Stimulated activated CD8-positive, alpha-beta memory T cell treated with anti-CD3 and anti-CD28 coated beads, Interleukin-7, amount 100 ng/mL, for 1 hour (primary cell): ENCODE measurements around the gene MAEL.
"Not testable (repeated sequence)": the region's sequence is repeated elsewhere in the genome, so short reads cannot be mapped to it uniquely, and the experiment has no call there.

Experiments used
- DNase-seq, 2 donors: peaks; one replicate each; pipeline ENCODE4 v3.0.0-alpha.2; 2020; ENCODE audit warnings: low read depth in 2 of 2

The MAEL gene

DNA sequence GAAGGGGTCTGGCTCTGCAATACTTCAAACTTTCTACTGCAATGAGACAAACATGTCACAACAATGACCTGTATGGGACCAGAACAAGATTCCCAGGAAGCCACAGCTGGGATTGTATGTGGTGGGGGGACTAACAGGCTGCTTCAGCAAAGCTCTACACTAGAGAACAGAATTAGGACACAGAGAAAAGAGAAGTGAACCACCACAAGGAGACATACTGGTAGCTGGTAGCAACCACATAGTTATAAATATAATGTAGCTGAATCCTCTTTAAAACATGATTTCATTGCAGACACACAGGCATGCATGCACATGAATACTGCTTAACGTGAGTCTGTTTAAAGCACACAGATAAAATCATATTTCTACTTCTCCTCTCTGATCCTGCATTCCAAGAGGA lies 10.3 kb upstream of the MAEL start:
- no peak for DNase-seq

DNA sequence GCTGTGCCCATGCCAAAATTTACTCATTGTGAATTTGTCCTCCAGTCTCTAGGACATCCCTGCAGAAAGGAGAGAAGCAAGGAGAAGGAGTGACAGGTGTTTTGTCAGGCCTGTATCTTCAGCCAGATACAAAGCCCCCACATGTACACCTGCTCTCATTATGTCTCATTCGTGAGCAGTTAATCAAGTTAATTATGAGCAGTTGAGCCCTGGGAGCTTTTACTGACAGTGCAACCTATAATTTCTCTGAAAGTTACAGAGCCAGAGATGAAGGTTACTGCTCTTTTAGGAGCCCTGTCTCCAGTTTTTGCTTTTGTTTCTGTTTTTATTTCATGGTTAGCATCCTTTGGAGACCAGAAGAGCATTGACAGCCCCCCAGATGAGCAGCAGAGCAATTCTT lies 8.7 kb upstream of the MAEL start:
- no peak for DNase-seq

GRCh38 chr1:166980818-166981217 lies 8.3 kb upstream of the MAEL start:
- no peak for DNase-seq

DNA sequence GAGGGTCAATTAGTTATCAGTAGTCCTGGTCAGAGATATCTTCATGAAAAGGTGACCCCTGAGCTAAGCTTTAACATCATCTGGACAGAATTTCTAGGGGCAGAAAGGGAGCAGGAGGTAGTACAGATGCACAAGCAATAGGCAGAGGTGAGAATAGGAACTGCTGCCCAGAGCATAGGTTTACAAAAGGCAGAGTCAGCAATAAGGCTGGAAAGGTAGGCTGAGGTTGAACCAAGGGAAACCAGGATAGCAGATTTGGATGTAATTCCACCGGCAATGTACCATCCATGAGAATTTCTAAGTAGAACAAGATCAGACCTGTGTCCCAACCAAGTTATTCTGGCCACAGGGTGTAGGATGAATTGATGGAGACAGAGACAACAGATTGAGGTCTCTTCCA lies 7.5 kb upstream of the MAEL start:
- DNase-seq: no peak

GRCh38 chr1:166999075-166999474 lies 10.0 kb downstream of the MAEL start:
- no peak for DNase-seq

- no peak for DNase-seq
Measured at GRCh38 chr1:166999500-167000055, 10.5 kb downstream of the MAEL start.

GRCh38 chr1:167000546-167000945 lies 11.5 kb downstream of the MAEL start:
- DNase-seq: no peak

GRCh38 chr1:167002354-167002753 lies 13.3 kb downstream of the MAEL start:
- no peak for DNase-seq

- no peak for DNase-seq
Measured at GRCh38 chr1:167003711-167004110, 14.6 kb downstream of the MAEL start.

GRCh38 chr1:167011560-167012191 lies 22.6 kb downstream of the MAEL start:
- DNase-seq: no peak

DNA sequence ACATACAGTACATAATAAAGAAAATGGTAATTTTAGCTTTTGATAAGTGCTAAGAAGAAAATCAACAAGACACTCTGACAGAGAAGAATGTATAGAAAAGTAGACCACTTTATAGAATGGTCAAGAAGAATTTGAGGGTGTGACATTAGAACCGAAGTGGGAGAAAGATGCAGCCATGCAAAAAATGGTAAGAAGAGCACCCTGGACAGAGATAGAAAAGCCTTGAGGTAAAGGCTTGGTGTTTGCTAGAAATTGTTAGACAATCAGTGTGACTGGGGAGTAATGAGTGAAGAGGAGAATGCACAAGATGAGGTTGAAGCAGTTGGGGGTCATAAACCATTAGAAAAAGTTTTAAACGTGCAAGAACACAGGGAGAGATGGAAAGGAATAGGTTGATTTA lies 23.5 kb downstream of the MAEL start:
- no peak for DNase-seq

DNA sequence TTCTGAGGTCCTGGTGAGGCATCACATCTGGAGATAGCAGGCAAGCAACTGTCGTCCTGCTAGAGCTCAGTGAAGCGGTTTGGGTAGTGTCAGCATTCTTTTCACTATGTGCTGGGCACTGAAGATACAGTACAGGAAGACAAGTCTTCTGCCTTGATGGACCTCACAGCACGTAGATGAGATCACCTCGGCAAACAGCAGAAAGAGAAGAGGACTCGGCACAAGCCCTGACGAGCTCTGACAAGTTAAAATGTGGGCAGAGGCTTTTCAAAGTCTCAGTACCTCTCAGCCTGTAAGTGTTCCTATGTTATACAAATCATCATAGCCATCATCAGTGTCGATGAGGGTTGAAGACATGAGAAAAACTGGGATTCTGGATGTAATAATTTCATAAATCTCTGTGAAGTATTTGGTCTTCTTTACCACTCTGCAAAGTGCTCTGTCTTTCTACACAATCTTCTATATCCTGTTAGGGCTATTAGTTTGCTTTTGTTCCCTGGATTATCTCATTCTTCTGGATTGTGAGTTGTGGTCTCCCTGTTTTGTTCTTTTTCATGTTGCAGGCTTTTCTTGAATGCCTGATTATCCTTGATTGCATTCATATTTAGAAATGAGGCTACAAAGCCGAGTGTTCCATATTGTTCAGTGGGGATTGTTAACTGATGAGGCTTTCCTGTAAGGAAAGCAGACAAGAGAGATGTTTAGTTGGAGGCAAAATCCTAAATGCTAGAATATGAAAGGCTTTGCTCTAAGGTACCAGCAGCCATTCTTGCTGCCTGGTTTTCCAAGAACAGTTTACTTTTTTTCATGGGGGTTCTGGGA lies 24.2 kb downstream of the MAEL start:
- no peak for DNase-seq

DNA sequence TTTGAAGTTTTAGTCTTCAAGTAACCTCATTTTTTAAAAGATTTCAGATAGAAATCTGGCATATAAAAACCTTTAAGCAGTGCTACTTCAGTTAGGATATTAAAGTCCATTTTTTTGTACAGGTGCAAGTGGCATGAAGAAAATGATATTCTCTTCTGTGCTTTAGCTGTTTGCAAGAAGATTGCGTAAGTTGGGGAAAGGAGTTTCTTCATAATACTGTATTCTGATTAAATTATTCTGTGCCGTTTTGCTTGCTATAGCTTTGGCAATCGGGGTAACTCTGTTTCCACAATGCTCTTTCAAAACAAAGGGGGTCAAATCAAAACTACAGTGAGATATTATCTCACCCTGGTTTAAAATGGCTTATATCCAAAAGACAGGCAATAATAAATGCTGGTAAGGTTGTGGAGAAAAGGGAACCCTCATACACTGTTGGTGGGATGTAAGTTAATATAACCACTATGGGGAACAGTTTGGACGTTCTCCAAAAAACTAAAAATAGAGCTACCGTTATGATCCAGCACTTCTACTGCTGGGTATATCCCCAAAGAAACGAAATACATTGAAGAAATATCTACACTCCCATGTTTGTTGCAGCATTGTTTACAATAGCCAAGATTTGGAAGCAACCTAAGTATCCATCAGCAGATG lies 27.1 kb downstream of the MAEL start:
- DNase-seq: no peak

- no peak for DNase-seq
Measured at GRCh38 chr1:167022384-167022783, 33.3 kb downstream of the MAEL start.

GRCh38 chr1:167029553-167029952 lies 40.5 kb downstream of the MAEL start:
- DNase-seq: not testable (repeated sequence)

- no peak for DNase-seq
Measured at GRCh38 chr1:167033646-167034045, 44.6 kb downstream of the MAEL start.

- peak; percentile 20 to 32 for DNase-seq
Measured at GRCh38 chr1:167043752-167044488, 54.8 kb downstream of the MAEL start.

DNA sequence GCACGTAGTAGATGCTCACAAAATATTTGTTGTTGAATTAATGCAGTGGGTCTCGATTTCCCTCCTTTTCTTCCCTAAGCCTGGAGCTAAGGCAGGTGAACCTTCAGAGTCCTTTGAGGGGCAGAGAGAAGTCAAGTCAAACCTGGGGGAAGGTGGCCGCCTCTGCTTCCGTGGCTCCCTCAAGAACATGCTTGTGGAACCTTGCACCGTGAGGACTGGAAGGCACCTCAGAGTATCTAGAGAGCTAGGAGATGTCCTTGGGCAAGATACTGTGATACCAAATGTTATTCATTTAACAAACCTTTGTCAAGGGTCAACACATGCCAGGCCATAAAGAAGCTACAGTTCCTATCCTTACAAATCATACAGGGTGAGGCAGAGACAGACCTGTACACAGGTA lies 62.8 kb downstream of the MAEL start:
- DNase-seq: no peak

DNA sequence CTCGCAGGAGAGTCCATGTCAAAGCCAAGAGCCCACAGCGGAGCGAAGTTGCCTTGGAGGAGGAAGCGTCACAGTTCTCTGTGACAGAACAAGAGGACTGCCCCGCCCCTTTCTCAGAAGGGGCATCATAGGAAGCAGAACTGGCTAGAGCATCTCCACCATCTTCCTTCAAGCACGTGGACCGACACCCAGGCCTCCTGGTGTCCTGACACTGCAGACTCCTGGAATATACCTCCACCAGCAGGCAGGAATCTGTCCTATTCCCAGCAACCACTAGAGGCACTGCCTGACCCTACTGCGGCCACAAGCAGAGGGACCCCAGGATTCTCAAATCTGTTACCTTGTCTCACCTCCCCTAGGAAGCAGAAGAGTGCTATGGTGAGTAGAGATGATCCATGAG lies 63.3 kb downstream of the MAEL start:
- no peak for DNase-seq

DNA sequence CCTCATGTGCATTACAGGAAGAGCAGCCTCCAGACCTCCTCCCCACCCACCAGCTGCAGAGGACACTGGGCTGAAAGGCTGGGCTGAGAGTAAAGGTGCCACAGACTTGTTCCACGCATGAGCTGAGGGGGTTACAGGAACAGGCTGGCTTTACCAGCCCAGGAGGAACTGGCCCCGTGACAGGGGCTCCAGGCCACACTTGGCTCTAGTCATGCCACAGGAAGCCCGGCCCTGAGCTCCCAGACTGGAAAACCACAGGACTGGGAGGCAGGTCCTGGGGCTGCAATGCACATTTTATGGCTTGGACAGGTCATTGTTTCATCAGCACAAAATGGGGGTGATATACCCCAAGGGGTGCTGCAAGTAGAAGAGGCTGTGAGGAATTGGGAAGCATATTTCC lies 65.5 kb downstream of the MAEL start:
- no peak for DNase-seq

DNA sequence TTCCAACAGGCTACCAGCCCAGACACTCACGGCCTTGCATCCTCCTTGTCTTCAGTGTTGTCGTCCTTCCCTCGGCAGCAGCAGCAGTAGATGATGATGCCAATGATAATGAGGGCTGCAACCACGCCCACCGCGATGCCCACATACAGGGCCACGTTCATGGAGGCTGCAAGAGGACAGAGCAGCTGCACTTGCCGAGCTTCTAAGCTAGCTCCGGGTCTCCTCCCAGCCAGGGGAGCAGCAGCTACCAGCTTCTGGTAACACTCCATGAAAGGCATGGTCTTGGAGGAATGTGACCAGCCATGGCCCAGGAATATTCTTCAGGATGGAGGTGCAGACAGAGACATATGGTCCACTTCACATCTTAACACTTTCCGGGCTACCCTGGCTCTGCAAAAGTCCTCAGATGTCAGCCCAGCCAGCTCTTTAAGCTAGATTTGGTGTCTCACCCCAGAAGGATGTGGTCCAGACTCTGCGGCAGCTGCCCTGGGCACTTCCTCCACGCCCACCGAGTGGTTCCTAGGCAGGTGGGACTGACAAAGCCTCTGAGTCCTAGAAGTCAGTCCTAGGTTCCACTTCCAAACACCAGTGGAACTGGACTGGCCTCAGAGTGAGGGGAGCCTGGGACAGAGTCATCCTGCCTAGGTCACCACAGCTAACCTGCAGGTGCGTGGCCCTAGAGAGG lies 66.0 kb downstream of the MAEL start:
- DNase-seq: no peak
